ENCODE measurements around the gene SNAP47. TPM values are rescaled to one million over a fixed set of nuclear protein-coding genes. Genes with fewer than 3 reads are reported as not detected.

SNAP47 gene
- polyA plus RNA-seq, 1 experiment, result 32.8 TPM

DNA sequence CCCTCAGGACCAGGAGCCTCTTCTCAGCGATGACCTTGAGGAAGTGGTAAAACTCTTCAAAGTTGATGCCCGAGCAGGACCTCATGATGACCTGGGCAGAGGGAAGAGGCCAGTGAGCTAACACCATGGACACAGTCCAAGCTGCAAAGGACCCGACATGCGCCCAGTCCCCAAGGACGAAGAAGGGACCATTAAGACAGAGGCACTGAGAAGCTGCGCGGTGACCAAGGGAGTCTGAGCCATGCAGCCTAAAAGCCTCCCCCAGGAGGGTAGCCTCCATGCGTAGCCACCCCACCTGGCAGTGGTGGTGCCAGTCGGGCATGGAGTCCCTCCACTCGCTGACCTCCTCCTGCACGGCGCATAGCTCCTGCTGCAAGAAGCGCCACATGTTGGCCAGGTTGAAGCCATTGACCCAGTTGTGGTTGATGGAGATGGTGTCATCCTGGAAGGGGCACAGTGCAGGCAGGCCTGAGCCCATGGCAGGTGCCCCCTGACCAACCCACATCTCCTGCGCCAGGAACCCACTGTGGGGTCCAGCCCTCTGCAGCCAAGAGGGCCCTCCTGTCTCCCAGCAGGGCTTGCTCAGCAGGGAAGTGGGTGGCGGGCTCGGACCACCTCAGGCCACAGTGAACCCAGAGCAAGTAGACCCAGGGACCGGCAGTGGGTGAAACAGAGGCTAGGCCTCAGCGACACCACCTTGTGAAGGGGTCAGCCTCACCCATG is 2.5 kb upstream of the SNAP47 start:
- Histone ChIP-seq H3K36me3 (ENCODE audit: control insufficient read depth, insufficient read depth, low read length) (peaks cover 18% of the 10 kb centered on the region), H3K4me3 (ENCODE audit: low read depth, low read length) (no peak overlapping the region), H3K27me3 (ENCODE audit: control insufficient read depth, insufficient read depth, low read length) (no peaks in the 10 kb centered on the region)
- CTCF ChIA-PET, result interaction anchor here (0.6 to 1.9 kb wide), 2 partner anchors 221 to 1962 kb away, joined by 3 to 5 read pairs; no protein-coding TSS in a partner anchor
- POLR2A ChIA-PET, result no interaction called here
- TF ChIP-seq, protein P1, sequence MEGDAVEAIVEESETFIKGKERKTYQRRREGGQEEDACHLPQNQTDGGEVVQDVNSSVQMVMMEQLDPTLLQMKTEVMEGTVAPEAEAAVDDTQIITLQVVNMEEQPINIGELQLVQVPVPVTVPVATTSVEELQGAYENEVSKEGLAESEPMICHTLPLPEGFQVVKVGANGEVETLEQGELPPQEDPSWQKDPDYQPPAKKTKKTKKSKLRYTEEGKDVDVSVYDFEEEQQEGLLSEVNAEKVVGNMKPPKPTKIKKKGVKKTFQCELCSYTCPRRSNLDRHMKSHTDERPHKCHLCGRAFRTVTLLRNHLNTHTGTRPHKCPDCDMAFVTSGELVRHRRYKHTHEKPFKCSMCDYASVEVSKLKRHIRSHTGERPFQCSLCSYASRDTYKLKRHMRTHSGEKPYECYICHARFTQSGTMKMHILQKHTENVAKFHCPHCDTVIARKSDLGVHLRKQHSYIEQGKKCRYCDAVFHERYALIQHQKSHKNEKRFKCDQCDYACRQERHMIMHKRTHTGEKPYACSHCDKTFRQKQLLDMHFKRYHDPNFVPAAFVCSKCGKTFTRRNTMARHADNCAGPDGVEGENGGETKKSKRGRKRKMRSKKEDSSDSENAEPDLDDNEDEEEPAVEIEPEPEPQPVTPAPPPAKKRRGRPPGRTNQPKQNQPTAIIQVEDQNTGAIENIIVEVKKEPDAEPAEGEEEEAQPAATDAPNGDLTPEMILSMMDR (IDR thresholded peaks at IDR 0.05; ENCODE audit: insufficient read depth, low read depth, low read length), result no peak
- no peak for DNase-seq (ENCODE audit: low read depth)

DNA sequence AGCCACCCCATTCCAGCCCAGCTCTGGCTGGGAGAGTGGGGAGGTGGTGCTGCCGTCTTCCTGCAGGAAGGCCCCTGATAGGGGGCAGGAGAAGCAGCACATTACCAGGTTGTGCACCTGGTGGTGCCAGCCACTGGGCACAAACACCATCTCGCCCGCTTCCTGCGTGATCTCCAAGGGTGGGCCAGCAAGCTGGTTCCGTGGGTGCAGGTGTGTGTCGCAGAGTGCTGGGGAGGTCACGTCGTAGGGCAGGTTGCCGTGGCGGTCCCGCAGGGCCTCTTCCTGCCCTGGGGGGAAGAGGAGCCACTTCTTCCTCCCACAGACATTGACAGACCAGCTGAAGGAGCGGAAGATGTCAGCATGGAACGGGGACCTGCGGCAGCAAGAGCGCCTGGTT is 1.9 kb upstream of the SNAP47 start:
- H3K27me3 ChIP-seq (ENCODE audit: control insufficient read depth, insufficient read depth, low read length), result no peaks in the 10 kb centered on the region
- H3K4me3 ChIP-seq (ENCODE audit: low read depth, low read length), result no peak overlapping the region
- ChIA-PET POLR2A (no interaction called here), CTCF (interaction anchor here (0.6 kb wide), 1 partner anchor 1962 kb away, joined by 3 read pairs; no protein-coding TSS in a partner anchor)
- no peak for DNase-seq (ENCODE audit: low read depth)
- H3K36me3 ChIP-seq (ENCODE audit: control insufficient read depth, insufficient read depth, low read length), result peaks cover 18% of the 10 kb centered on the region
- TF ChIP-seq, protein P1 (IDR thresholded peaks at IDR 0.05; ENCODE audit: insufficient read depth, low read depth, low read length), result no peak

DNA sequence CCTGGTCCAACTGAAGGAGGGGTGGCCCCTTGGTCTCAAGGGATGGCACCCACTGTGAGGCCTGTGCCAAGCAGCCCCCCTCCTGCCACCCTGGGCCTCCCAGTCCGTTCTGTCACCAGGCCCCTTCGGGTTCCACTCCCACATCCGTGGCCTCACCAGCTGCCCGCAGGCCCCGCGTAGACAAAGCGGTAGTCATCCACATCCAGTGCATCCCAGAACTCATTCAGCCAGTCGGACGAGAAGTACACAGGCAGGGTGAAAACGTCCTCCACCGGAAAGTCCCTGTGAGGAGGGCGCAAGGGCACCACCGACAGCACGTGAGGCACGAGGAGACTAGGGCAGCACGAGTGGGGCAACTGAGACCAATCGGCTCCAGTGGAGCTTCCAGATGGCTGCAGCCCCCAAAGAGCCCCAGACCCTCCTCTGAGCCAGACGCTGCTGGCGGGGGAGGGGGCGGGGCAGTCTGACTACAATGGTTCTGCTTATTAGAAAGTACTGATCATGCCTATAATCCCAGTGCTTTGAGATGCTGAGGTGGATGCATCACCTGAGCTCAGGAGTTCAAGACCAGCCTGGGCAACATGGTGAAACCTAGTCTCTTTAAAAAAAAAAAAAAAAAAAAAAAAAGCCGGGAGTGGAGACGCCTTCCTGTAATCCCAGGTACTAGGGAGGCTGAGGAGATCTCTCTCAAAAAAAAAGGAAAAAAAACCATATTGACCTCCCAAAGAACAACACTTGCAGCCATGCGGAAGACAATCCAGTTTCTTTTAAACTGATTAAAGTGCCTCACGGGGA is 1.3 kb upstream of the SNAP47 start:
- H3K36me3 ChIP-seq (ENCODE audit: control insufficient read depth, insufficient read depth, low read length), result peaks cover 18% of the 10 kb centered on the region
- POLR2A ChIA-PET, result no interaction called here
- CTCF ChIA-PET, result interaction anchor here (1.3 kb wide), 1 partner anchor 212 kb away, joined by 3 read pairs; no protein-coding TSS in a partner anchor

GRCh38 chr1:227734546-227734855 is 734 bp upstream of the SNAP47 start:
- ChIA-PET CTCF (interaction anchor here (0.8 to 1.3 kb wide), 3 partner anchors 24 to 211 kb away, joined by 3 to 5 read pairs (median 3); no protein-coding TSS in a partner anchor), POLR2A (no interaction called here)
- TF ChIP-seq, protein P1 (IDR thresholded peaks at IDR 0.05; ENCODE audit: insufficient read depth, low read depth, low read length), result no peak
- Histone ChIP-seq H3K4me3 (ENCODE audit: low read depth, low read length) (peak overlapping the region; percentile 96), H3K36me3 (ENCODE audit: control insufficient read depth, insufficient read depth, low read length) (peaks cover 18% of the 10 kb centered on the region), H3K27me3 (ENCODE audit: control insufficient read depth, insufficient read depth, low read length) (no peaks in the 10 kb centered on the region)
- no peak for DNase-seq (ENCODE audit: low read depth)

More for the DNA sequence above, 1.3 kb upstream of the SNAP47 start:
- DNase-seq (ENCODE audit: low read depth), result no peak
- H3K27me3 ChIP-seq (ENCODE audit: control insufficient read depth, insufficient read depth, low read length), result no peaks in the 10 kb centered on the region
- H3K4me3 ChIP-seq (ENCODE audit: low read depth, low read length), result peak overlapping the region; percentile 96
- TF ChIP-seq, protein P1 (IDR thresholded peaks at IDR 0.05; ENCODE audit: insufficient read depth, low read depth, low read length), result no peak

Data from BJ (cell line).